ENCODE data around the gene METTL17. TPM values are rescaled to one million over a fixed set of nuclear protein-coding genes. Genes with fewer than 3 reads are reported as not detected.
A peak's percentile ranks its signal among the peaks of the same experiment; 100 is the strongest.

The METTL17 gene
- total and polyA plus RNA-seq, 9 of the 15 experiments (the other 6 are each of a cell fraction or from before 2014, with no cell fraction given): 65.6 to 150 (median 90.0) TPM

GRCh38 chr14:20970983-20971704, 18.6 kb upstream of the METTL17 start (continued):
- TF ChIP-seq E2F4 (CRISPR knock-in tag; IDR thresholded peaks at IDR 0.05; ENCODE audit: low read depth) (no peak), ZBTB2 (IDR thresholded peaks at IDR 0.05) (no peak), ZKSCAN3 (CRISPR knock-in tag; IDR thresholded peaks at IDR 0.05) (no peak), MTF1 (CRISPR knock-in tag; IDR thresholded peaks at IDR 0.05; ENCODE audit: borderline replicate concordance) (no peak), FOSL1 (tag; conservative IDR thresholded peaks at IDR 0.05) (no peak; the same call in 1 of the 2 replicates), ZNF239 (CRISPR knock-in tag; IDR thresholded peaks at IDR 0.05) (no peak), MAZ (CRISPR knock-in tag; conservative IDR thresholded peaks at IDR 0.05 in 1 of 2, IDR thresholded peaks at IDR 0.05 in 1 of 2) (peak; percentile 19 to 23; a peak in 1 of 4 replicates), HNRNPLL (IDR thresholded peaks at IDR 0.05; ENCODE audit: low read depth, low read length, poor library complexity, severe bottlenecking) (peak; percentile 49), TEAD1 (CRISPR knock-in tag; IDR thresholded peaks at IDR 0.05) (0 out of 4 replicates have a peak, but pooled peaks have one; percentile 52 to 66), HSF4 (CRISPR knock-in tag; IDR thresholded peaks at IDR 0.05; ENCODE audit: borderline replicate concordance) (no peak), TEAD4 (IDR thresholded peaks at IDR 0.05; ENCODE audit: low read length) (peak; percentile 30; the same call in 1 of the 2 replicates), TEAD4 (CRISPR knock-in tag; IDR thresholded peaks at IDR 0.05; ENCODE audit: borderline replicate concordance) (no peak), SRSF7 (optimal IDR thresholded peaks at IDR 0.05; ENCODE audit: low read depth, low read length) (no peak), RB1 (IDR thresholded peaks at IDR 0.05; ENCODE audit: low read depth) (peak; percentile 66), ZBTB7A (IDR thresholded peaks at IDR 0.05; ENCODE audit: borderline replicate concordance, control insufficient read depth, low read depth, low read length) (peak; percentile 45; the same call in 1 of the 2 replicates), ZNF133 (CRISPR knock-in tag; IDR thresholded peaks at IDR 0.05) (no peak), MYC (IDR thresholded peaks at IDR 0.05; ENCODE audit: low read depth, low read length) (peak; percentile 23), MYC (CRISPR knock-in tag; IDR thresholded peaks at IDR 0.05; ENCODE audit: borderline replicate concordance, low read depth) (no peak), EGR1 (conservative IDR thresholded peaks at IDR 0.05) (no peak), LCOR (CRISPR knock-in tag; IDR thresholded peaks at IDR 0.05) (no peak), TBP (optimal IDR thresholded peaks at IDR 0.05; ENCODE audit: low read depth, low read length) (peak; percentile 38), CREM (IDR thresholded peaks at IDR 0.05; ENCODE audit: low read depth) (peak; percentile 69), JUND (IDR thresholded peaks at IDR 0.05; ENCODE audit: borderline replicate concordance, low read depth, low read length) (0 out of 2 replicates have a peak, but pooled peaks have one; percentile 18), JUND (tag; IDR thresholded peaks at IDR 0.05; ENCODE audit: borderline replicate concordance, low read depth, low read length) (no peak; the same call in 2 of the 3 replicates), BDP1 (IDR thresholded peaks at IDR 0.05; ENCODE audit: insufficient read depth, insufficient read length) (no peak), SMC3 (conservative IDR thresholded peaks at IDR 0.05; ENCODE audit: insufficient read depth, low read depth, low read length) (peak; percentile 58)
- TF ChIP-seq, protein P1, sequence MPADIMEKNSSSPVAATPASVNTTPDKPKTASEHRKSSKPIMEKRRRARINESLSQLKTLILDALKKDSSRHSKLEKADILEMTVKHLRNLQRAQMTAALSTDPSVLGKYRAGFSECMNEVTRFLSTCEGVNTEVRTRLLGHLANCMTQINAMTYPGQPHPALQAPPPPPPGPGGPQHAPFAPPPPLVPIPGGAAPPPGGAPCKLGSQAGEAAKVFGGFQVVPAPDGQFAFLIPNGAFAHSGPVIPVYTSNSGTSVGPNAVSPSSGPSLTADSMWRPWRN (IDR thresholded peaks at IDR 0.05; ENCODE audit: low read depth): no peak

Data from K562 (cell line).